Activated B cell treated with CpG ODN at 0.5 μM for 24 hours (primary cell): ENCODE measurements around the gene HNRNPF. TPM values are rescaled to one million over a fixed set of nuclear protein-coding genes. Genes with fewer than 3 reads are reported as not detected.

Experiments used
- ATAC-seq: fragments of 200-7000 bp; cut with Tn5 transposase; one replicate; pipeline ENCODE4 v1.10.0; 2021; ENCODE audit warnings: low read depth, mild to moderate bottlenecking, moderate library complexity
- CTCF ChIA-PET: fragments of 350-600 bp; sonication (Branson Sonifier 250); formaldehyde crosslinking; loops from one replicate; lab custom pipeline; 2021; ENCODE audit warnings: antibody characterized with exemption; lab: Charles Lee
- POLR2A ChIA-PET: fragments of 350-600 bp; sonication (Branson Sonifier 250); formaldehyde crosslinking; loops from one replicate; lab custom pipeline; 2021; ENCODE audit warnings: antibody characterized with exemption; lab: Charles Lee
- DNase-seq: peaks from one replicate; pipeline ENCODE4 v3.0.0; 2022
- H3K27ac Mint-ChIP-seq: one replicate; pipeline ENCODE4 v1.8.0; 2020; ENCODE audit warnings: mixed read lengths
- H3K27me3 Mint-ChIP-seq: one replicate; pipeline ENCODE4 v1.8.0; 2021; ENCODE audit warnings: mixed read lengths
- H3K36me3 Mint-ChIP-seq: one replicate; pipeline ENCODE4 v1.8.0; 2021; ENCODE audit warnings: low read depth, mixed read lengths
- H3K4me1 Mint-ChIP-seq: one replicate; pipeline ENCODE4 v1.8.0; 2021; ENCODE audit warnings: mixed read lengths
- H3K4me3 Mint-ChIP-seq: one replicate; pipeline ENCODE4 v1.8.0; 2020; ENCODE audit warnings: mild to moderate bottlenecking, mixed read lengths
- H3K9me3 Mint-ChIP-seq: one replicate; pipeline ENCODE4 v1.8.0; 2020; ENCODE audit warnings: mixed read lengths
- intact Hi-C: fragments of 100-400 bp; cut with micrococcal nuclease; formaldehyde crosslinking; loops from one replicate; pipeline ENCODE4 v1.15.1; 2024
- total RNA-seq: library from RNA; stranded (reverse); gene quantifications from 2 replicates; pipeline ENCODE4 v1.2.3, GENCODE V29; 2022
- TF ChIP-seq, protein P1 (sequence below): fragments of 200-600 bp; IDR thresholded peaks from one replicate; pipeline ENCODE4 v1.8.0; 2022; ENCODE audit warnings: antibody characterized with exemption, mild to moderate bottlenecking

Gene HNRNPF
- total RNA-seq, 1 donor from 2014 or later = 253 TPM

DNA sequence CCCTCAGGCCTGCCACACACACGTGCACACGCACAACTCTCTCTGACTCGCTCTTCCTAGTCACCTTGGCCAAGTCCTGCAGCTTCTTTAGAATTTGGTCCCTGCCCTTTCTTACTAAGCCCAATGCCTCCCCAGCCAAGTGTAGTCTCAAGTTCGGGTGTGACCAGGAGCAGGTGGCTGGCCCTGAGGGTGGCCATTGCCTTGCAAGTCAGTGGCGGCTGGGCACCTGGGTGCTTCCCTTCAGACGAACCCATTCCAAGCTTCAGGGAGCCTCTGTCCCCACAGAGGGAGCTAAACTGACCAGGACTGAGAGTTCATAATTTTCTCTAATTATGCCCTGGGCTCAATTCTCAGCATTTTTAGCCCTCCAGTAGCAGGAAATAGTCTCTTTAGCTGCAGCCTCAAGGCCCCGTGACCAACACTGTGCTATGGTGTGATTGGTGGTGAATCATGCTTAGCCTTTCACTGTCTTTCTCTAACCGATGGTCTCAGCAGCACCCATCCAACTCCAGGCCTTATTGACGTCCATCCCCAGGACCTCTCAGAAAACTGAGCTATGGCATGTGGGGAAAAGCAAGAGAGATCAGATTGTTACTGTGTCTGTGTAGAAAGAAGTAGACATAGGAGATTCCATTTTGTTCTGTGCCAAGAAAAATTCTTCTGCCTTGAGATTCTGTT is 72.2 kb downstream of the HNRNPF start:
- Mint-ChIP-seq H3K27me3 (peaks cover 32% of the 10 kb centered on the region), H3K27ac (no peak overlapping the region), H3K4me3 (no peak overlapping the region), H3K9me3 (no peaks in the 10 kb centered on the region), H3K4me1 (no peaks in the 10 kb centered on the region), H3K36me3 (no peaks in the 10 kb centered on the region)
- no peak for DNase-seq
- CTCF ChIA-PET = no interaction called here
- intact Hi-C loops = no loop called here
- ATAC-seq = no peak
- POLR2A ChIA-PET = no interaction called here
- TF ChIP-seq, protein P1, sequence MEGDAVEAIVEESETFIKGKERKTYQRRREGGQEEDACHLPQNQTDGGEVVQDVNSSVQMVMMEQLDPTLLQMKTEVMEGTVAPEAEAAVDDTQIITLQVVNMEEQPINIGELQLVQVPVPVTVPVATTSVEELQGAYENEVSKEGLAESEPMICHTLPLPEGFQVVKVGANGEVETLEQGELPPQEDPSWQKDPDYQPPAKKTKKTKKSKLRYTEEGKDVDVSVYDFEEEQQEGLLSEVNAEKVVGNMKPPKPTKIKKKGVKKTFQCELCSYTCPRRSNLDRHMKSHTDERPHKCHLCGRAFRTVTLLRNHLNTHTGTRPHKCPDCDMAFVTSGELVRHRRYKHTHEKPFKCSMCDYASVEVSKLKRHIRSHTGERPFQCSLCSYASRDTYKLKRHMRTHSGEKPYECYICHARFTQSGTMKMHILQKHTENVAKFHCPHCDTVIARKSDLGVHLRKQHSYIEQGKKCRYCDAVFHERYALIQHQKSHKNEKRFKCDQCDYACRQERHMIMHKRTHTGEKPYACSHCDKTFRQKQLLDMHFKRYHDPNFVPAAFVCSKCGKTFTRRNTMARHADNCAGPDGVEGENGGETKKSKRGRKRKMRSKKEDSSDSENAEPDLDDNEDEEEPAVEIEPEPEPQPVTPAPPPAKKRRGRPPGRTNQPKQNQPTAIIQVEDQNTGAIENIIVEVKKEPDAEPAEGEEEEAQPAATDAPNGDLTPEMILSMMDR = no peak

DNA sequence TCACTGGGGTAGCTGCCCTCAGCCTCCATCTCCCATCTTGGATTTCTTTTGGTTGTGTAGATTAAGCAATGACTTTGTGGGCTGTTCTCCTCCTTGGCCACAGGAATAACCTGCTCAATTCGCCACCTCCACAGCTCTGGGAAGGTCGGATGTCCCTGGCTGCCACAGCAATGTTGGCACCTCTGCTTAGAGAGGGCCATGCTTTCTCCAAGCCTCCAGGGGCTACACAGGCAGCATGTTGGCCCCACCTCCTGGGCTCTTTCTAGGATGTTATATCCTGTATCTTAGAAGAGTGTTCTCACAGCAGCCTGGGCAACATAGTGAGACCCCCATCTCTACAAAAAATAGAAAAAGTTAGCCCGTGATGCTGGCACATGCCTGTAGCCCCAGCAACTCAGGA is 72.9 kb downstream of the HNRNPF start:
- Mint-ChIP-seq H3K4me1 (no peaks in the 10 kb centered on the region), H3K9me3 (no peaks in the 10 kb centered on the region), H3K36me3 (no peaks in the 10 kb centered on the region), H3K27ac (no peak overlapping the region), H3K27me3 (peaks cover 33% of the 10 kb centered on the region), H3K4me3 (no peak overlapping the region)
- DNase-seq (no peak), ATAC-seq (no peak)
- TF ChIP-seq, protein P1 = no peak
- CTCF ChIA-PET = no interaction called here
- intact Hi-C loops = no loop called here
- POLR2A ChIA-PET = no interaction called here

Other genes with a start within 250 kb of the HNRNPF start
- gene RASGEF1A, start 142.1 kb downstream of the HNRNPF start, total RNA-seq = 1.7 and 1.8 TPM in 2 replicates
- gene FXYD4, start 37.5 kb downstream of the HNRNPF start, total RNA-seq = not detected in 2 replicates
- gene ZNF487, start 27.9 kb upstream of the HNRNPF start, total RNA-seq = 2.9 and 3.4 TPM in 2 replicates
- 5.7 and 9.4 TPM in 2 replicates for gene ZNF239, start 165.4 kb upstream of the HNRNPF start, total RNA-seq
- 7.6 and 9.0 TPM in 2 replicates for gene ZNF485, start 197.3 kb upstream of the HNRNPF start, total RNA-seq
- 26.7 and 30.1 TPM in 2 replicates for gene ZNF32, start 239.7 kb upstream of the HNRNPF start, total RNA-seq